Measurements from ENCODE around the gene POLE3.

POLE3 gene

DNA sequence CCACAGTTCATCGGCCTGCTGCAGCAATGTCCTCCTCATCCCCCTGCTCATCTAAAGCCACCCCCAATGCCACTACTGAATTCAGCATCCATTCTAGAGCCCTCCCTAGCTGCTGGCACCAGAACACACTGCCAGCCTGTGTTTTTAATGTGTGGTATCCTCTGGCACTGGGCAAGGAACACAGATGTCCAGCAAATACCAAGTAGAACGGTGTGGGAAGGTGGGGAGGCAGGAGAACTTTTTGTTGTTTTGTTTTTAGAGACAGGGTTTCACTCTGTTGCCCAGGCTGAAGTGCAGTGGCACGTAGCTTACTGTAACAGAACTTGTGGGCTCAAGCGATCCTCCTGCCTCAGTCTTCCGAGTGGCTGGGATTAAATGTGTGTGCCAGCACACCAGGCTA, 38.4 kb downstream of the POLE3 start:
- H3K27me3 ChIP-seq (ENCODE audit: insufficient read depth, poor library complexity, severe bottlenecking) = no peaks in the 10 kb centered on the region
- no peaks in the 10 kb centered on the region for H3K4me1 ChIP-seq (ENCODE audit: insufficient read depth, poor library complexity, severe bottlenecking)
- ATAC-seq (ENCODE audit: low read depth) (no peak), DNase-seq (ENCODE audit: low spot score) (no peak)
- H3K27ac ChIP-seq (ENCODE audit: poor library complexity, severe bottlenecking) = no peak overlapping the region
- H3K9me3 ChIP-seq (ENCODE audit: severe bottlenecking) = no peaks in the 10 kb centered on the region
- TF ChIP-seq, protein P1, sequence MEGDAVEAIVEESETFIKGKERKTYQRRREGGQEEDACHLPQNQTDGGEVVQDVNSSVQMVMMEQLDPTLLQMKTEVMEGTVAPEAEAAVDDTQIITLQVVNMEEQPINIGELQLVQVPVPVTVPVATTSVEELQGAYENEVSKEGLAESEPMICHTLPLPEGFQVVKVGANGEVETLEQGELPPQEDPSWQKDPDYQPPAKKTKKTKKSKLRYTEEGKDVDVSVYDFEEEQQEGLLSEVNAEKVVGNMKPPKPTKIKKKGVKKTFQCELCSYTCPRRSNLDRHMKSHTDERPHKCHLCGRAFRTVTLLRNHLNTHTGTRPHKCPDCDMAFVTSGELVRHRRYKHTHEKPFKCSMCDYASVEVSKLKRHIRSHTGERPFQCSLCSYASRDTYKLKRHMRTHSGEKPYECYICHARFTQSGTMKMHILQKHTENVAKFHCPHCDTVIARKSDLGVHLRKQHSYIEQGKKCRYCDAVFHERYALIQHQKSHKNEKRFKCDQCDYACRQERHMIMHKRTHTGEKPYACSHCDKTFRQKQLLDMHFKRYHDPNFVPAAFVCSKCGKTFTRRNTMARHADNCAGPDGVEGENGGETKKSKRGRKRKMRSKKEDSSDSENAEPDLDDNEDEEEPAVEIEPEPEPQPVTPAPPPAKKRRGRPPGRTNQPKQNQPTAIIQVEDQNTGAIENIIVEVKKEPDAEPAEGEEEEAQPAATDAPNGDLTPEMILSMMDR (IDR thresholded peaks at IDR 0.05; ENCODE audit: poor library complexity, severe bottlenecking) = no peak
- H3K36me3 ChIP-seq (ENCODE audit: low read depth) = no peaks in the 10 kb centered on the region
- H3K4me3 ChIP-seq (ENCODE audit: severe bottlenecking) = no peak overlapping the region

GRCh38 chr9:113370806-113371325, 39.6 kb downstream of the POLE3 start:
- Histone ChIP-seq H3K4me1 (ENCODE audit: insufficient read depth, poor library complexity, severe bottlenecking) (no peaks in the 10 kb centered on the region), H3K9me3 (ENCODE audit: severe bottlenecking) (no peaks in the 10 kb centered on the region), H3K27ac (ENCODE audit: poor library complexity, severe bottlenecking) (no peak overlapping the region), H3K4me3 (ENCODE audit: severe bottlenecking) (no peak overlapping the region), H3K36me3 (ENCODE audit: low read depth) (no peaks in the 10 kb centered on the region), H3K27me3 (ENCODE audit: insufficient read depth, poor library complexity, severe bottlenecking) (no peaks in the 10 kb centered on the region)
- TF ChIP-seq, protein P1 (IDR thresholded peaks at IDR 0.05; ENCODE audit: poor library complexity, severe bottlenecking) = no peak
- no peak for ATAC-seq (ENCODE audit: low read depth)
- DNase-seq (ENCODE audit: low spot score) = no peak

DNA sequence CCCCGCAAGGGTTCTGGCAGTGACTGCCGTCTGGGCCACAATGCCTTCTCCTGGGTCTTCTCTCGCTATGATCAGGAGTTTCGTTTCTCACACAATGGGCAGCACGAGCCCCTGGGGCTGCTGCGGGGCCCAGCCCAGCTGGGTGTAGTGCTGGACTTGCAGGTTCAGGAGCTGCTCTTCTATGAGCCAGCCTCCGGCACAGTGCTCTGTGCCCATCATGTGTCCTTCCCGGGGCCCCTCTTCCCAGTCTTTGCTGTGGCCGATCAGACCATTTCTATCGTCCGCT, 40.7 kb downstream of the POLE3 start:
- ATAC-seq (ENCODE audit: low read depth) (no peak), DNase-seq (ENCODE audit: low spot score) (no peak)
- H3K27me3 ChIP-seq (ENCODE audit: insufficient read depth, poor library complexity, severe bottlenecking) = no peaks in the 10 kb centered on the region

DNA sequence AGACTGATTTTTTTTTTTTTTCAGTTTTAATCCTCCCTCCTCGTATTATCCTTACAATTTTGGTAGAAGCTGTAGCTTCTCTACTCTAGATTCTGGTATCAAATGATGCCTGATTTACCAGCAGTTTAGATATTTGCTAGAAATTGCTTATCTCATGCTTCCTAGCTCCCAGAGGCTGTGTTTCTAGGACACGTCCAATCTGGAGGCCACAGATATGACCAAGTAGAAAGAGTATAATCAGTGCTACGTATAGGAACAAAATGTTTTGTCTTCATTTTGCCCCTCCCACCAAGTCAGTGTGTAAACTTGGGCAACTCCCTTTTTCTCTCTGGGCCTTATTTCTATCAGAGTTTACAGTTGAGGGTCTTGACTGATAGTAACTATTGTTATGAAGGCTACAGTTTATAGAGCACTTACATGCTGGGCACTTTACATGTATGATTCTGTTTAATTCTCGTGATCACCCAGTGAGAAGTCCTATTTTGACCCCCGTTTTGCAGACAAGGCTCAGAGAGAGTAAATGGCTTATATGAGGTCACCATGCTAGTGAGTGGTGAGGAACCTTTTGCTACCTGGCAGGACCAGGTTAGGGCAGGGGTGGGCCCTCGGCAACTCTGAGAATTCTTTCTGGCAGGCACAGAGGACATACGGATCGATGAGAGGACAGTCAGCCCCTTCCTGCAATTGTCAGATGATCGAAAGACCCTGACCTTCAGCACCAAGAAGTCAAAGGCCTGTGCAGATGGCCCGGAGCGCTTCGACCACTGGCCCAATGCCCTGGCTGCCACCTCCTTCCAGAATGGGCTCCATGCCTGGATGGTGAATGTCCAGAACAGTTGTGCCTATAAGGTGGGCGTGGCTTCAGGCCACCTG, 41.3 kb downstream of the POLE3 start:
- DNase-seq (ENCODE audit: low spot score) (no peak), ATAC-seq (ENCODE audit: low read depth) (no peak)
- Histone ChIP-seq H3K27ac (ENCODE audit: poor library complexity, severe bottlenecking) (no peak overlapping the region), H3K4me1 (ENCODE audit: insufficient read depth, poor library complexity, severe bottlenecking) (no peaks in the 10 kb centered on the region), H3K27me3 (ENCODE audit: insufficient read depth, poor library complexity, severe bottlenecking) (no peaks in the 10 kb centered on the region), H3K4me3 (ENCODE audit: severe bottlenecking) (no peak overlapping the region), H3K9me3 (ENCODE audit: severe bottlenecking) (no peaks in the 10 kb centered on the region), H3K36me3 (ENCODE audit: low read depth) (no peaks in the 10 kb centered on the region)
- TF ChIP-seq, protein P1 (IDR thresholded peaks at IDR 0.05; ENCODE audit: poor library complexity, severe bottlenecking) = no peak

More for the DNA sequence above, 40.7 kb downstream of the POLE3 start:
- Histone ChIP-seq H3K4me1 (ENCODE audit: insufficient read depth, poor library complexity, severe bottlenecking) (no peaks in the 10 kb centered on the region), H3K36me3 (ENCODE audit: low read depth) (no peaks in the 10 kb centered on the region), H3K27ac (ENCODE audit: poor library complexity, severe bottlenecking) (no peak overlapping the region), H3K4me3 (ENCODE audit: severe bottlenecking) (no peak overlapping the region), H3K9me3 (ENCODE audit: severe bottlenecking) (no peaks in the 10 kb centered on the region)
- TF ChIP-seq, protein P1 (IDR thresholded peaks at IDR 0.05; ENCODE audit: poor library complexity, severe bottlenecking) = no peak

All from RWPE2 (cell line).